ENCODE measurements around the gene CCDC142. TPM values are rescaled to one million over a fixed set of nuclear protein-coding genes. Genes with fewer than 3 reads are reported as not detected.

Gene CCDC142
- total RNA-seq, 4 donors from 2014 or later, result 13.6 to 58.7 (median 31.3) TPM

DNA sequence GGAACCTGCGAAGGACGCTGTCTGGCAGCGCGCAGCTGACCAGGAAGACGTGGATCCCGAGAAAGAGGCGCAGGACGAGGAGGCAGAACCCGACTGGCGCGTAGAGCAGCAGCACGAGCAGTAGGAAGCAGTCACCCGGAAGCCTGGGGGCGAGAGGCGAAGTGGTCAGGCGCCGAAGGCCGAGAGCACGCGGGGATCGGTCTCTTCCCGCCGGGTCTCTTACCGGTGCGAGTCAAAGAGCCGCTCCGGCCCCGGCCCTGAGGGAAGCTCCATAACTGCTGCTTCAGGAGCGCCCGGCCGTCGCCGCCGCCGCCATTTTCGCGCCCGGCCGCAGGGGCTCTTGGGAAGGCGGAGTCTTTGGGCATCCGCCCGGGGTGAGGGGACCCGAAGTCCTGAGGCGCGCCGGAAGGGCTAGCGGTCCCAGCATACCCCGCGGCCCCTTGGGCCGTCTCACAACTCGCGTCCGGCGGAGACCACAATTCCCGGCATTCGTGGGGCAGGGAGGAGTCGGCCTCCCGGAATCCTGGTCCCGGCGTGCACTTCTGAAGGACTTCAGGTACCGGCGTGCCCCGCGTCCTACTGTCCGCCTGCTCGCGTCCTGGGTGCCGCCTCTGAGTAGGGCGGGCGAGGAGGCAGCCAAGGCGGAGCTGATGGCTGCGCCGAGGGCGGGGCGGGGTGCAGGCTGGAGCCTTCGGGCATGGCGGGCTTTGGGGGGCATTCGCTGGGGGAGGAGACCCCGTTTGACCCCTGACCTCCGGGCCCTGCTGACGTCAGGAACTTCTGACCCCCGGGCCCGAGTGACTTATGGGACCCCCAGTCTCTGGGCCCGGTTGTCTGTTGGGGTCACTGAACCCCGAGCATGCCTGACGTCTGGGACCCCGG lies 46.8 kb upstream of the CCDC142 start, which contains the start of the genes AUP1 and HTRA2:
AUP1 (minus strand) TSS at position 350 of the 882 bp plus-strand sequence; CDS start at position 273, 77 bp downstream.
HTRA2 (plus strand) TSS at position 577 of the 882 bp plus-strand sequence; CDS start at position 651, 74 bp downstream.
- Histone ChIP-seq H3K27me3 (no peaks in the 10 kb centered on the region), H3K27ac (peak within 1 kb of the TSS; percentile 78 to 90 (median 81)), H3K4me3 (replicated peaks in 1 of 3) (peak within 1 kb of the TSS; percentile 71 to 100 (median 72)), H3K9me3 (no peaks in the 10 kb centered on the region), H3K4me1 (peaks cover 10 to 18% of the 10 kb centered on the region in 2 donors), H3K36me3 (peaks cover 15 to 34% of the 10 kb centered on the region in 2 donors)
- peak; percentile 99 for DNase-seq
- intact Hi-C loops (cut with DNase I), result loop anchor here (10.0 kb wide), 1 partner anchor 55 kb away; no protein-coding TSS in a partner anchor
- TF ChIP-seq POLR2A (IDR thresholded peaks at IDR 0.05), result peak in 1 of 2 donors; percentile 78
- TF ChIP-seq, protein P1, sequence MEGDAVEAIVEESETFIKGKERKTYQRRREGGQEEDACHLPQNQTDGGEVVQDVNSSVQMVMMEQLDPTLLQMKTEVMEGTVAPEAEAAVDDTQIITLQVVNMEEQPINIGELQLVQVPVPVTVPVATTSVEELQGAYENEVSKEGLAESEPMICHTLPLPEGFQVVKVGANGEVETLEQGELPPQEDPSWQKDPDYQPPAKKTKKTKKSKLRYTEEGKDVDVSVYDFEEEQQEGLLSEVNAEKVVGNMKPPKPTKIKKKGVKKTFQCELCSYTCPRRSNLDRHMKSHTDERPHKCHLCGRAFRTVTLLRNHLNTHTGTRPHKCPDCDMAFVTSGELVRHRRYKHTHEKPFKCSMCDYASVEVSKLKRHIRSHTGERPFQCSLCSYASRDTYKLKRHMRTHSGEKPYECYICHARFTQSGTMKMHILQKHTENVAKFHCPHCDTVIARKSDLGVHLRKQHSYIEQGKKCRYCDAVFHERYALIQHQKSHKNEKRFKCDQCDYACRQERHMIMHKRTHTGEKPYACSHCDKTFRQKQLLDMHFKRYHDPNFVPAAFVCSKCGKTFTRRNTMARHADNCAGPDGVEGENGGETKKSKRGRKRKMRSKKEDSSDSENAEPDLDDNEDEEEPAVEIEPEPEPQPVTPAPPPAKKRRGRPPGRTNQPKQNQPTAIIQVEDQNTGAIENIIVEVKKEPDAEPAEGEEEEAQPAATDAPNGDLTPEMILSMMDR (IDR thresholded peaks at IDR 0.05), result no peak
- WGBS, 2 donors, result 0% methylated on average over 3 to 10 of the region's 87 CpGs

- 17 to 22% methylated on average over 20 to 29 of the region's 29 CpGs for WGBS, 2 donors
- peaks cover 10 to 18% of the 10 kb centered on the region in 2 donors for H3K4me1 ChIP-seq
- no peaks in the 10 kb centered on the region for H3K27me3 ChIP-seq
- H3K4me3 ChIP-seq (replicated peaks in 1 of 3), result peak overlapping the region; percentile 23 to 100 (median 71)
- no peak for DNase-seq
- peak overlapping the region; percentile 78 to 90 (median 81) for H3K27ac ChIP-seq
- no peaks in the 10 kb centered on the region for H3K9me3 ChIP-seq
- no peak for TF ChIP-seq POLR2A (IDR thresholded peaks at IDR 0.05)
- TF ChIP-seq, protein P1 (IDR thresholded peaks at IDR 0.05), result no peak
- intact Hi-C loops (cut with DNase I), result loop anchor here (10.0 kb wide), 1 partner anchor 56 kb away; no protein-coding TSS in a partner anchor
- H3K36me3 ChIP-seq, result peaks cover 15 to 34% of the 10 kb centered on the region in 2 donors
Measured at GRCh38 chr2:74528600-74529356, 46.0 kb upstream of the CCDC142 start.

- TF ChIP-seq POLR2A (IDR thresholded peaks at IDR 0.05), result no peak
- TF ChIP-seq, protein P1 (IDR thresholded peaks at IDR 0.05), result no peak
- no peaks in the 10 kb centered on the region for H3K9me3 ChIP-seq
- intact Hi-C loops (cut with DNase I), result loop anchor here (10.0 kb wide), 1 partner anchor 57 kb away; no protein-coding TSS in a partner anchor
- no peak overlapping the region for H3K4me3 ChIP-seq (replicated peaks in 1 of 3)
- H3K36me3 ChIP-seq, result peaks cover 15 to 26% of the 10 kb centered on the region in 2 donors
- no peaks in the 10 kb centered on the region for H3K27me3 ChIP-seq
- H3K27ac ChIP-seq, result no peak overlapping the region
- DNase-seq, result no peak
- WGBS, 2 donors, result 95 to 99% methylated on average over 9 of the region's 9 CpGs
- peaks cover 10 to 18% of the 10 kb centered on the region in 2 donors for H3K4me1 ChIP-seq
Measured at GRCh38 chr2:74527741-74528140, 44.9 kb upstream of the CCDC142 start.

- DNase-seq, result no peak
- WGBS, 2 donors, result 97% methylated on average over 11 of the region's 11 CpGs
- no peak overlapping the region for H3K4me3 ChIP-seq (replicated peaks in 1 of 3)
- peaks cover 15 to 23% of the 10 kb centered on the region in 2 donors for H3K36me3 ChIP-seq
- TF ChIP-seq POLR2A (IDR thresholded peaks at IDR 0.05), result no peak
- TF ChIP-seq, protein P1 (IDR thresholded peaks at IDR 0.05), result no peak
- peaks cover 10 to 18% of the 10 kb centered on the region in 2 donors for H3K4me1 ChIP-seq
- H3K27me3 ChIP-seq, result no peaks in the 10 kb centered on the region
- no peaks in the 10 kb centered on the region for H3K9me3 ChIP-seq
- intact Hi-C loops (cut with DNase I), result loop anchor here (10.0 kb wide), 1 partner anchor 58 kb away; no protein-coding TSS in a partner anchor
- no peak overlapping the region for H3K27ac ChIP-seq
Measured at GRCh38 chr2:74526649-74527230, 43.9 kb upstream of the CCDC142 start.

Data from thyroid gland (tissue), 4 donors.